Loucy (cell line): ENCODE results near the gene SNX20.

Experiments
- H2AFZ ChIP-seq: fragments of 200-600 bp; sonication (generic); 2 replicates; pipeline ENCODE4 v1.6.0; 2016; ENCODE audit warnings: antibody characterized with exemption, mild to moderate bottlenecking, low read length, moderate library complexity
- H3F3A ChIP-seq: fragments of 200-600 bp; 2 replicates; pipeline ENCODE4 v1.6.0; 2016; ENCODE audit warnings: antibody characterized with exemption, low read depth, mild to moderate bottlenecking
- H3K27me3 ChIP-seq: fragments of 200-600 bp; sonication (generic); 2 replicates; pipeline ENCODE4 v1.6.1; 2014; ENCODE audit warnings: low read length, mild to moderate bottlenecking; ENCODE audit not compliant: insufficient read depth, poor library complexity, severe bottlenecking
- H3K36me3 ChIP-seq: fragments of 200-600 bp; sonication (generic); 2 replicates; pipeline ENCODE4 v1.6.1; 2016; ENCODE audit warnings: low read length; ENCODE audit not compliant: insufficient read depth
- H3K4me1 ChIP-seq: fragments of 200-600 bp; sonication (generic); 2 replicates; pipeline ENCODE4 v1.5.1; 2014; ENCODE audit warnings: low read length, mild to moderate bottlenecking; ENCODE audit not compliant: insufficient read depth, poor library complexity, severe bottlenecking
- H3K4me2 ChIP-seq: fragments of 200-600 bp; sonication (generic); 2 replicates; pipeline ENCODE4 v1.6.0; 2014; ENCODE audit warnings: antibody characterized with exemption, low read length, low read depth, mild to moderate bottlenecking; ENCODE audit not compliant: poor library complexity, severe bottlenecking
- H3K4me3 ChIP-seq: fragments of 200-600 bp; sonication (generic); 2 replicates; pipeline ENCODE4 v1.5.1; 2014; ENCODE audit warnings: low read length, mild to moderate bottlenecking, mixed read lengths; ENCODE audit not compliant: poor library complexity, severe bottlenecking
- H3K79me2 ChIP-seq: fragments of 200-600 bp; sonication (generic); 2 replicates; pipeline ENCODE4 v1.6.1; 2014; ENCODE audit warnings: low read length; ENCODE audit not compliant: insufficient read depth
- H3K9ac ChIP-seq: fragments of 200-600 bp; sonication (generic); 2 replicates; pipeline ENCODE4 v1.6.0; 2014; ENCODE audit warnings: mild to moderate bottlenecking, low read depth, low read length, moderate library complexity; ENCODE audit not compliant: poor library complexity, severe bottlenecking
- H3K9me2 ChIP-seq: fragments of 200-600 bp; sonication (generic); replicated peaks from 2 replicates; pipeline ENCODE4 v1.6.1; 2016; ENCODE audit warnings: low read depth, low read length, mixed read lengths
- H3K9me3 ChIP-seq: fragments of 200-600 bp; sonication (generic); 2 replicates; pipeline ENCODE4 v1.6.1; 2014; ENCODE audit warnings: mild to moderate bottlenecking, antibody characterized with exemption, low read length, low read depth; ENCODE audit not compliant: insufficient read depth
- H4K20me1 ChIP-seq: fragments of 200-600 bp; sonication (generic); 2 replicates; pipeline ENCODE4 v1.6.0; 2014; ENCODE audit warnings: antibody characterized with exemption, low read length, mild to moderate bottlenecking; ENCODE audit not compliant: insufficient read depth, poor library complexity, severe bottlenecking
- EZH2phosphoT487 ChIP-seq: fragments of 200-600 bp; IDR thresholded peaks from 2 replicates; pipeline ENCODE4 v1.6.1; 2018; ENCODE audit warnings: antibody characterized with exemption, mild to moderate bottlenecking, moderate library complexity, borderline replicate concordance
- TF ChIP-seq, protein P1 (sequence below): fragments of 200-600 bp; sonication (generic); conservative IDR thresholded peaks from 2 replicates; pipeline ENCODE4 v1.5.1; 2014; ENCODE audit warnings: mild to moderate bottlenecking, antibody characterized with exemption, low read length

The SNX20 gene

DNA sequence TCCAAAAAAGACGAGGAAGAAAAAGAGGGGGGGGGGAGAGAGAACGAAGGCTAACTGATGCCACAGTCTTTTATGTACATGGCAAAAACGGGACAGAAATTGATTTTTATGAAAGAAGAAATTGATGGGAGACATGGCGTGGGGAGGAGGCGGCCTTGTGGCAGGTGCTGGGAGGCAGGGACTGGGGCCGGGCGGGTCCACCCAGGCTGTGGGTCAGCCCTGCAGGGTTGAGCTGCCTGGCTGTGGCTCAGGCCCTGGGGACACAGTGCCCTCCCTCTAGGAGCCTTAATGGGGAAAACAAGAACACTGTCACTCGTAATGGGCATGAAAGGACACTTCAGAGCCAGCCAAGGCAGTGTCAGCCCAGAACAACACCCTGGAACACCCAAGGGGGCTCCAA lies 34.8 kb downstream of the SNX20 start:
- Histone ChIP-seq H3F3A (no peaks in the 10 kb centered on the region), H2AFZ (no peak overlapping the region), H4K20me1 (no peaks in the 10 kb centered on the region), H3K4me3 (no peak overlapping the region), H3K9me2 (no peaks in the 10 kb centered on the region), H3K4me1 (peaks cover 4% of the 10 kb centered on the region), H3K9ac (no peak overlapping the region), H3K27me3 (no peaks in the 10 kb centered on the region), H3K79me2 (no peaks in the 10 kb centered on the region), H3K4me2 (no peak overlapping the region), H3K36me3 (no peaks in the 10 kb centered on the region), H3K9me3 (no peaks in the 10 kb centered on the region)
- TF ChIP-seq EZH2phosphoT487 = no peak
- TF ChIP-seq, protein P1, sequence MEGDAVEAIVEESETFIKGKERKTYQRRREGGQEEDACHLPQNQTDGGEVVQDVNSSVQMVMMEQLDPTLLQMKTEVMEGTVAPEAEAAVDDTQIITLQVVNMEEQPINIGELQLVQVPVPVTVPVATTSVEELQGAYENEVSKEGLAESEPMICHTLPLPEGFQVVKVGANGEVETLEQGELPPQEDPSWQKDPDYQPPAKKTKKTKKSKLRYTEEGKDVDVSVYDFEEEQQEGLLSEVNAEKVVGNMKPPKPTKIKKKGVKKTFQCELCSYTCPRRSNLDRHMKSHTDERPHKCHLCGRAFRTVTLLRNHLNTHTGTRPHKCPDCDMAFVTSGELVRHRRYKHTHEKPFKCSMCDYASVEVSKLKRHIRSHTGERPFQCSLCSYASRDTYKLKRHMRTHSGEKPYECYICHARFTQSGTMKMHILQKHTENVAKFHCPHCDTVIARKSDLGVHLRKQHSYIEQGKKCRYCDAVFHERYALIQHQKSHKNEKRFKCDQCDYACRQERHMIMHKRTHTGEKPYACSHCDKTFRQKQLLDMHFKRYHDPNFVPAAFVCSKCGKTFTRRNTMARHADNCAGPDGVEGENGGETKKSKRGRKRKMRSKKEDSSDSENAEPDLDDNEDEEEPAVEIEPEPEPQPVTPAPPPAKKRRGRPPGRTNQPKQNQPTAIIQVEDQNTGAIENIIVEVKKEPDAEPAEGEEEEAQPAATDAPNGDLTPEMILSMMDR = no peak

DNA sequence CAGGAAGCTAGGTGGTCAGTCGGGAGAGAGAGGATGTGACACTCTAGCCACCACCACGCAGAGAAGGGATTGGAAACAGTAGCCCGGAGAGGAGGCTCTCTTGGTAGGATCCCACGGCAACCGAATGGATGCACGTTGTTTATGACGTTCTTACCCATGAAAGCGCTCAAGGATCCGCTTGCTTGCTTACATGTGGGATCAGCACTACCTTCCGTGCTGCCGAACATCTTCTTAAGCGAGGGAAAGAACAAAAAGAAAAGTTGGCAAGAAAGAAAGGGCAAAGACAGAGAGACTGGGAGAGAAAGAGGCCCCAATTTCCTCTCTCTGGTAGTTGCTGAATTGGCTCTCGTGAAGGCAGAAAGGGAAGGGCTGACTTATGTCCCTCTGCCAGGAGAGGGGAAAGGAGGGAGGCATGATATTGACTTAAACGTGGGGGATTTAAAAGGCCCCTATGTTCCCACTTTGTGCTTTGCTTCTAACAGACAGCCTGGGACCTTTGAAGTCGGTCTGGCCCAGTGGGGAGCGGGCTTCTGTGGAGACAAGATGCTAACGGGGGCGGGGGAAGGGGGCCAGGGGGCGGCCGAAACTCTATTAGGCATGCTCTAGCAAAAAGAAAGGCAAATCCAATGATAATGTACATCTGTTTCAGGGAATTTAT lies 35.4 kb downstream of the SNX20 start:
- H2AFZ ChIP-seq = no peak overlapping the region
- TF ChIP-seq, protein P1 = no peak
- no peak for TF ChIP-seq EZH2phosphoT487
- H4K20me1 ChIP-seq = no peaks in the 10 kb centered on the region

DNA sequence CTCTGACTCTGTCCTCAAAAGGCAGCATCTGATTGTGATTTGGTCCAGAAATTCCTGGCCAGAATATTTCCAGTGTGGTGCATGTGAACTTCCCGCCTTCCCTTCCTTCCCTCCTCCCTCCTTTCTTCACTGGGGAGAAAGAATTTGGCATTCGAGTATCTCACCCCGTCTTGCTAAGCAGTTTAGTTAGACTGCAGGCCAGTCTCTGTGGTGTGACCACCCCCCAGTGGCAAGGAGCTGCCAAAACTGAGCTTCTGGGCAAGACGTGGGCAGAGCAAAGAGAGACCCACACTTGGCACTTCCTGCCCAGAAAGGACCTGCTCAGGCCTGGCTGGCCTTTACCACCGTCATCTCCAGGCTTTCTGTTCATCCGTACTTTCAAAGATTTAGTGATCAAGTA lies 36.4 kb downstream of the SNX20 start:
- TF ChIP-seq, protein P1 = peak; percentile 67
- no peak for TF ChIP-seq EZH2phosphoT487
- H3K4me1 ChIP-seq = peaks cover 4% of the 10 kb centered on the region
- H3K27me3 ChIP-seq = no peaks in the 10 kb centered on the region
- no peak overlapping the region for H3K9ac ChIP-seq
- no peaks in the 10 kb centered on the region for H3K9me3 ChIP-seq
- no peak overlapping the region for H3K4me2 ChIP-seq
- H3K36me3 ChIP-seq = no peaks in the 10 kb centered on the region
- no peaks in the 10 kb centered on the region for H3F3A ChIP-seq
- no peaks in the 10 kb centered on the region for H4K20me1 ChIP-seq
- H3K9me2 ChIP-seq = no peaks in the 10 kb centered on the region
- H3K4me3 ChIP-seq = no peak overlapping the region
- no peaks in the 10 kb centered on the region for H3K79me2 ChIP-seq
- H2AFZ ChIP-seq = no peak overlapping the region

More for the DNA sequence above, 35.4 kb downstream of the SNX20 start:
- Histone ChIP-seq H3K9me2 (no peaks in the 10 kb centered on the region), H3K9ac (no peak overlapping the region), H3K4me2 (no peak overlapping the region), H3K36me3 (no peaks in the 10 kb centered on the region), H3K79me2 (no peaks in the 10 kb centered on the region), H3K27me3 (no peaks in the 10 kb centered on the region), H3K4me1 (peaks cover 4% of the 10 kb centered on the region), H3F3A (no peaks in the 10 kb centered on the region), H3K9me3 (no peaks in the 10 kb centered on the region), H3K4me3 (no peak overlapping the region)
